IPS-NIHi7 (cell line): ENCODE measurements around the gene DNM2.

Source experiments
- DNase-seq: peaks from one replicate; pipeline ENCODE4 v3.0.0; 2012; ENCODE audit warnings: mixed read lengths; ENCODE audit errors: extremely low spot score

Gene DNM2

DNA sequence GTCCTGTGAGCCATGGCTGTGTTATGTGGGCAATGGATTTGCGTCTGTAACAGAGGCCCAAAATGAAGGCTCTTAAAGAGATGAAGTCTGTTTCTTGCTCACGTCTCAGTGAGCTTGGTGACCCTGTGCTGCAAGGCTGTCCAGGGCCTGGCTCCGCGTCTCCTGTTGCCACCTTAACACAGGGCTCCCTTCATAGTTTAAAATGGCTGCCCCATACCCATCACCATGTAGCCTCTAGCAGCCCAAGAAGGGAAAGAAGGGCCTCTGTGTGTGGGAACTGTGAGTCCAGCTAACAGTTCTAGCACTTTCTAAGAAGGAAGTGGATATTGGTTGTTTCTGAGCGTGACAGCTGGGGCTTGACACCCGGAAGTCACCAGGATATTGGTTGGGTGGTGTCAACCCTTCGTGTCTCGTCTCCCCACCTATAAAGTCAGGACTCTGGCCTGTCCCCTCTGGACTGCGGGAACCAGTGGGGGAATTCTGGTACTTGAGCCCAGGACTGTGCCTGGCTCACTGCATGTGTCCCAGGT lies 97.2 kb downstream of the DNM2 start:
- no peak for DNase-seq

DNA sequence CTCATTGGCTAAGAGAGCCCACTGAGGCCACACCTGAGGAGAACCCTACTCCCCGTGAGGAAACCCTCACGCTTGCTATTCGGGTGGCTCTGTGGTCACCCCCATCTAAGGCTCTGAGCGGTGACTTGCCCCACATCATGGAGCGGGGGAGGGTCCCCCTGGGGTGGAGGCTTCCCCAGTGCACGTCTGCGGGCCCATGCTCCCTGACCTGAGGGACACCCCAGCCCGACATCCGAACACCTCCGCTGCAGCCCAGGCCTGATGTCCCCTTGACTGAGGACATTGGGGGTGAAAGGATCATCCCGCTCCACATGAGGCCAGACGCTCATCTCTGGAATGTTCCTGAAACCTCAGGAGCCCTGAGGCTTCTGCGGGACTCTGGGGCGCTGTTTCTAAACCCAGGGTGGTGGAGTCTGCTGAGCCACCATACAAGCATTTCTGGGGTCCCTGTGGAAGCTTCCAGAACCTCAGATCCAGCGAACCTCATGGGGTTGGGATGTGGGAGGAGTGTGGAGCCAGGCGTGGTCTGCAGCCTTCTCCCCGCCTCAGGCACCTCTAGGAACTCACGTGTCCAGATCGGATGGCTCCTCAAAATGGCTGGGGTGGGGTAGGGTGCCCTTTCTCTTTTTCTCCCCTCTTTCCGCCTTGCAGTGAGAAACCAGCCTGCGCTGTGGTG lies 98.2 kb downstream of the DNM2 start:
- DNase-seq: no peak

DNA sequence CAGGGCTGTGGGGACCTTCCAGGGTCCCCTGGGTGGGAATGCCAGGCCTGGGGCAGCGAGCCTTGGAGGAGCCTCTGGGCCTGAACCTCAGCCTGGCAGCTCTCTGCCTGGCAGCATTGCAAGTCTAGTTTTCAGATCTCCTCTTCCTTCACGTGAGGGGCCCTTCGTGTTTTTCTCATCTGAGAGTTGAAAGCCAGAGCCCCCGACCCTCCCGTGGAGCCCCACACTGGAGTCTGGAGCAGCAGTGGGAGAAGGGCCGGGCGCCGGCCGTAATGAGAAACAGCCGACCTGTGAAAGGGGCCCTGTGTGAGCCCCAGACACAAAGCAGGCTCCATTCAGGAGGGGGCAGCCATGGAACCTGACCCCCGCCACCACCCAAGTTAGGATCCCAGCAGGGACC lies 98.8 kb downstream of the DNM2 start:
- no peak for DNase-seq

DNA sequence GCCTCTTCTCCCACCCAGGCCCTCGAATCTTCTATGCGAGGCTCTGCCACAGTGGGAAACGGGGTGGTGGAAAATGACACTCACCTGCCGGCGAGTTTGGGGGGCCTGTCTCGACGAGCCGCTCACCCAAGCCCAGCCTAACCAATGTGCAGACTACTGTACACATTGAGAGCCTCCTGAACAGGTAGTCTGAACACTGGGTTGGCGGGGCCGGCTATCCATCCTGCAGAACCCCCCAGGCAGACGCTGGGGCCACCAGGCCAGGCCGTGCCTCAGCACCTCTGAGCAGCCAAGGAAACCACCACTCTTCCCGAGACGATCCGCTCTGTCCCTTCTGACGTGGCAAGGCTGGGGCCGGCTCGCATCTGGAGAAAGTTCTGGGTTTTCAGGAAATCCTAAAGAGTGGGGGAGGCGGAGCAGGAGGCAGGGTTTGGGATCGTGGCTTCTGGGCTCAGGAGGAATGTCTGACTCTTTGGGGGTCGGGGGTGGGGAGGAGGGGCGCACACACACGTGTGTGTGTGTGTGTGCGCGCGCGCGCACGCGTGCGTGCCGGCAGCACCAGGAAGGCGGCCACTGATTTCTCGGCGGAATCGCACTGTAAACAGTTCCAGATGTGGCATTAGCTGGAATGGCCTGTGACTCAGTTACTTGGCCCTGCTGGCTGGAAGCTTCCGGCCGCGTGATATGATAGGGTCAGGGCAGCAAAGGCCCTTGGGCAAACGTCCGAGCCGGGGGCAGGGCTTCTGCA lies 99.6 kb downstream of the DNM2 start:
- no peak for DNase-seq

DNA sequence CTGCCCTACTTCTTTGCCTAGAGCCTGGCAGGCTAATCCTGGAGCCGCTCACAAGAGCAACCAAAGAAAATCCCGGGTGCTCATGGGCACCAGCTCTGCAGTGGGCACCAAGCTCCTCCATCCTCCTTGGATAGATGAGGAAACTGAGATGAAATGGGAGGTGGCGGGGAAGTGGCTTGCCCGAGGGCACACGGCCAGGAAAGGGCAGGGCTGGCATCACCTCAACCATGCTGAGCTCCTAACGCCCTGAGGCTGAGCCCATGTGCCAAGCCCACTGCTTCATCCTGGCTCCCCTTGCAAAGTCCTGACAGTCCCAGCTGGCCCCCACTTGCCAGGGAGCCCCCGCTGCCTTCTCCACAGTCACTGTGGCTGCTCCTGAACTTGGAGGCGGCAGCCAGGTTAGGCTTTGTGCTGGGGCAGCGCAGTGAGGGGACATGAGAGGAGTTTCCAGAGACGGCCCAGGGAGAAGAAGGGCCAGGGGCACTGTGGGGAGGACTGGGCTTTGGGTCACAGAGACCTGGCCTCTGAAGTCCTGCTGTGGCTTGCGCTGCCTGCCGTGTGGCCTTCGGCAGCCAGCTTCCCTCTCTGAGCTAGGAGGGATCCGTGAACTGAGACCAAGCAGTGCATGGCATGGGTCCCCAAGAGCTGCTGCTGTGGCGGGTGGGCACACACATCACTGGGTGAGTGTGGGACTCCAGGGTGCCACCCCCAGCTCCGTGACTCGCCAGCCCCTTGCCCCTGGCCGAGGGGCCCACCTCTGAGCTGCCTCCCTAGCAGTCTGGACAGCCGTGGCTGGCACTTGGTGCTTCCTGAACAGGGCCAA lies 100.6 kb downstream of the DNM2 start:
- no peak for DNase-seq

DNA sequence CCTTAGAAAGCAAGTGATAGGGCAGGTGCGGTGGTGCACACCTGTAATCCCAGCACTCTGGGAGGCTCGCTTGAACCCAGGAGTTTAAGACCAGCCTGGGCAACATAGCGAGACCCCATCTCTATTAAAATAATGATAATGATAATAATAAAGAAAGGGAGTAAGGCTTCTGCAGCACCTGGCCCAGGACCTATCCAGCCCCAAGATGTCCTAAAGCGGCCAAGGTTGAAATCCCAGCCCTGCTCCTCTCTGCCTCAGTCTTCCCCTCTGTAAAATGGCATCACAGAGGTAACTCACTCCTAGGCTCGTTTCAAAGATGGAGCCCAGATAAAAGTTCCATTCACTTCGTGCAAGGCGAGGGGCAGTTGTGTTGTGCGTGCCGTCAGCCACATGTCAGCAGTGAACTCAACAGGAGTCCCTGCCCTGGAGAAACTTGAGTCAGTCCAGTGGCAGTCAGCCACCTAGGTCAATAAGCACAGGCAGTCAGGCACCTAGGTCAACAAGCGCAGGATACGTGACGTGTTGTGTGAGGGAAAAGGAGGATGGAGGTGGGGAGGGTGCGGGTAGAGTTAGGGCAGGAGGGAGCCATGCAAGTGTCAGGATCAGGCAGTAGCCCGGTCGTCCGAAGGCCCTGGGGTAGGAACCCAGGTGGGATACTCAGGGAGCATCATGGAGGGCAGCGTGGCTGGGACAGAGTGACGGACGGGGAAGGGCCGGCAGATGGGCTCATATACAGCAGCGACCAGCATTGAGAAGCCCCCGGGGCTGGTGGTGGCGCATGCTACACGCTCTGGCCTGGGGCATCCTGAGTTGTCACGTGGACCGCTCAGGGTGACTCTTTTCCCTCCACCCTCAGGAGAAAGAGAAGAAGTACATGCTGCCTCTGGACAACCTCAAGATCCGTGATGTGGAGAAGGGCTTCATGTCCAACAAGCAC lies 101.5 kb downstream of the DNM2 start:
- no peak for DNase-seq

DNA sequence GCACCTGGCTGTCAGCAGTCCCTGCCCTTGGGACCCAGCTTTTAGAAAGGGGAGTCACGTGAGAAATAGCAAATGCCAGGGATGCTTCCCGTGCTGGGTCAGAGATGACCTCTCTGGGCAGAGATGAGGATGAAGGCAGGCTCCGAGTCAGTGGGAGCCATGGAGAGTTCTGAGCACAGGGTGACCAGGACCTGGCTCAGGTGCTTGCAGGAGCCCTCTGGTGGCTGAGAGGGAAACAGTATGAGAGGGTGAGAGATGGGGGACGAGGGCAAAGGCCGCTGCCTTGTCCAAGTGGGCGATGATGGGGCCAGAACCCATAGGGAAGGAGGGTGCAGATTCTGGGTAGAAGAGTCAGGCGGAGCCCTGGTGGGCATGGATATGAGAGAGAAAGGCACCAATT lies 102.3 kb downstream of the DNM2 start:
- DNase-seq: peak; percentile 52

DNA sequence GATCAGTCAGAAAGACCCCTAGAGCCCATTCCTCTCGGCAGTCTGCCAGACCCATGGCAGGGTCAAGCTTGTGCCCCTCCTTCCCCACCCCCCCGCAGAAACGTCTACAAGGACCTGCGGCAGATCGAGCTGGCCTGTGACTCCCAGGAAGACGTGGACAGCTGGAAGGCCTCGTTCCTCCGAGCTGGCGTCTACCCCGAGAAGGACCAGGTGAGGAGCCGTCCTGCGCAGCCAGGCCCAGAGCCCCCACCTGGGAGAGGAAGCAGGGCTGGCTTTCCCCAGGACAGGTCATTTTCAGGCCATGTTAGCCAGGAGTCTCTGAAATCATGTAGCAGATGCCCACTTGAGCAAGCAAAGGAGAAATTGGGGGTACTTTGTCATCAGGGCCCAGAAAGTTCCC lies 105.8 kb downstream of the DNM2 start:
- DNase-seq: no peak

DNA sequence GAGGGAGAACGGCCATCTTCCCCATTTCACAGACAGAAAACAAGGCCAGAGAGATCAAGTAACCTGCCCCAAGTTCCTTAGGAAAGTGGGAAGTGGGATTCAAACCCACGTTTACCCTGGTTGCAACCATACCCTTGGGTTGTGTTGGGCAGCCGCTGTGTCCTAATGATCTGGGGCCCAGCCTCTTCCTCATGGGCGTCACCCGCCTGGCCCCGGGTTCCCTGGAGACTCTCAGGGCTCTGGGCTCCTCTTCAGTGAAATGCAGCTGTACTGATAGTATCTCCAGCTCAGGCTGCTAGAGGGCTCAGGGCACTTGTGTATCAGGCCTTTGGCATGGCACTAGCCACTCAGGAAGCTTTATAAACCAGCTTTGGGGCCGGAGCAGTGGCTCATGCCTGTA lies 108.4 kb downstream of the DNM2 start:
- no peak for DNase-seq

DNA sequence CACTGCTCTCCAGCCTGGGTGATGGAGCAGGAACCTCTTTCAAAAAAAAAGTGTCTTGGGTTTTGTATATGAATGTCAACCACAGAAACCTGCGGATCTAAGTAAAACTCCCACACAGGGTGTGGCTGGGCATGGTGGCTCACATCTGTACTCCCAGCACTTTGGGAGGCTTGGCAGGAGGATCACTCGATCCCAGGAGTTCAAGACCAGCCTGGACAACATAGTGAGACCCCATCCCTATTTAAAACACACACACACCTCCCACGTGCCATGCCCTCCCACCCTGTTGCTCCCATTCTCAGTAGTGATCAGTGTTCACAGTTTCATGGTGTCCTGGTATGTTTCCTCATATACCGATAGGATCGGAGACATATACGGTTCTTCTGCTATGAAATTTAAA lies 109.0 kb downstream of the DNM2 start:
- DNase-seq: no peak

DNA sequence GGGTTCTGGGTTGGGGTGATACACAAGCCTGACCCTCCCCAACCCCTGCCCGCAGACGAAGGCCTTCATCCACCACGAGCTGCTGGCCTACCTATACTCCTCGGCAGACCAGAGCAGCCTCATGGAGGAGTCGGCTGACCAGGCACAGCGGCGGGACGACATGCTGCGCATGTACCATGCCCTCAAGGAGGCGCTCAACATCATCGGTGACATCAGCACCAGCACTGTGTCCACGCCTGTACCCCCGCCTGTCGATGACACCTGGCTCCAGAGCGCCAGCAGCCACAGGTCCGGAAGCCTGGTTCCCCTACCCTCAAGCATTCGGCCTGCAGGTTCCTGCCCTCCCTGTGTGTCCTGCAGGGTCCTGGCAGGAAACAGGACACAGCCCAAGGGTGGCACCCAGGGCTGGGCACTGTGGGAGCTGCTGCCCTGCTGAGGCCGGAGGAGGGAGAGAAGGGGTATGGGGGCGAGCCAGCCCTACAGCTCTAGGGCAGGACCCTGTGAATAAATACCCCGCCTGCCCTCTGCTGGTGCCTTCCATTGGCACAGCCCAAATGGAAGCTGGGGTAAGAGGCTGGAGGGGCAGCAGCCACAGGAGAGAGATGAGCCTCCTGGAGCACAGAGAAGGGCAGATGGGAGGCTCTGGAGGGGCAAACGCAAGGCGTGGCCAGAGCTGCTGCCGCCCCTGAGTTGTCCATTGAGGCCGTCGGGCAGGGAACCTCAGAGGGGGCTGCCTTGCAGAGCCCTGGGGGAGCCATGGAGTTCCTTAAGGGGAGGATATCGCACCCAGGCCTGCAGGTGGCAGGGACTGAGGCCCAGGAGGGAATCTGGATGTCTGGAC lies 111.3 kb downstream of the DNM2 start:
- no peak for DNase-seq

DNA sequence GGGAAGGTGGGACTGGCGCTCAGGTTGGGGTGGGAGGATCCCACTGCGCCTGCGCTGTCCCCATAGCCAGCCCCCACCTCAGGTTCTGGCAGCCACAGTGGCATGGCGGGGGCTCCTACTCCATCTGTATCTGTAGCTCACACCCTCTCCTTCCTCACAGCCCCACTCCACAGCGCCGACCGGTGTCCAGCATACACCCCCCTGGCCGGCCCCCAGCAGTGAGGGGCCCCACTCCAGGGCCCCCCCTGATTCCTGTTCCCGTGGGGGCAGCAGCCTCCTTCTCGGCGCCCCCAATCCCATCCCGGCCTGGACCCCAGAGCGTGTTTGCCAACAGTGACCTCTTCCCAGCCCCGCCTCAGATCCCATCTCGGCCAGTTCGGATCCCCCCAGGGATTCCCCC lies 112.1 kb downstream of the DNM2 start:
- DNase-seq: no peak

DNA sequence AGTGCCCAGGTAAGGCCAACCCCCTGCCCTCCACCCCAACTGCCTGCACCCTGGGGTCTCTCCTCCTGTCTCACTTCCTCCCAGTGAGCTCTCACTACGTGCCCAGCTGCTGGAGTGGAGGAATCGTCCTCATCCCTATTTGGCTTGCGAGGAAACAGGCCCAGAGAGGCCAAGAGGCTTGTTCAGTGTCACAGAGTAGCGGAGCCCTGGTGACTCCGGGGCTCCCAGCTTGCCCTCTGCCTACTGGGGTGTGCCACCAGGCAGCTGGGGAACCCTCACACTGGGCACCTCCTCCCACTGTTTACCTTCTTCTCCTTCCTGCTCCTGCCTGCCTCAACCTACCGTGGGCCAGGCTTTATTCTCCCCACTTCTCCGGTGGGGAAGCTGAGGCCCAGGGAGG lies 112.5 kb downstream of the DNM2 start:
- no peak for DNase-seq

DNA sequence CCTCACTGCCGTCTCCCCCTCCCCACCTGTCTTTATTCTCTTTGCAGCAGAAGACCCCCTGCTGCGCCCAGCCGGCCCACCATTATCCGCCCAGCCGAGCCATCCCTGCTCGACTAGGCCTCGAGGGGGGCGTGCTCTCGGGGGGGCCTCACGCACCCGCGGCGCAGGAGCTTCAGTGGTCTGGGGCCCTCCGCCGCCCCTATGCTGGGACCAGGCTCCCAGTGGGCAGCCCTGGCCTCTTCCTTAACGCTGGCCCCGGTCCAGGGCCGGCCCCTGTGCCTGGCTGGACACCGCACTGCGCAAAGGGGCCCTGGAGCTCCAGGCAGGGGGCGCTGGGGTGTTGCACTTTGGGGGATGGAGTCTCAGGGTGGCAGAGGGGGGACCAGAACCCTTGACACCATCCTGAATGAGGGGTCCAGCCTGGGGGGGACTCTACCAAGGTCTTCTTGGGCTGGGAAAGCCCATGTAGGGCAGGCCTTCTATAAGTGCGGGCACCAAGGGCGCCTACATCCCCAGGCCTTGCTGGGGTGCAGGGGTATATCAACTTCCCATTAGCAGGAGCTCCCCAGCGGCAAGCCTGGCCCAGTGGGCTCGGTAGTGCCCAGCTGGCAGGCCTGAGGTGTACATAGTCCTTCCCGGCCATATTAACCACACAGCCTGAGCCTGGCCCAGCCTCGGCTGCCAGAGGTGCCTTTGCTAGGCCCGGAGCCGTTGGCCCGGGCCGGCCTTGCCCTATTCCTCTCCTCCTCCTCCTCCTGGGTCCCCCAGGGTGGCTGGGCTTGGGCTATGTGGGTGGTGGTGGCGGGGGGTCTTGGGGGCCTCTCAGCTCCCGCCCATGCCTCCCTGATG lies 113.3 kb downstream of the DNM2 start:
- DNase-seq: no peak

DNA sequence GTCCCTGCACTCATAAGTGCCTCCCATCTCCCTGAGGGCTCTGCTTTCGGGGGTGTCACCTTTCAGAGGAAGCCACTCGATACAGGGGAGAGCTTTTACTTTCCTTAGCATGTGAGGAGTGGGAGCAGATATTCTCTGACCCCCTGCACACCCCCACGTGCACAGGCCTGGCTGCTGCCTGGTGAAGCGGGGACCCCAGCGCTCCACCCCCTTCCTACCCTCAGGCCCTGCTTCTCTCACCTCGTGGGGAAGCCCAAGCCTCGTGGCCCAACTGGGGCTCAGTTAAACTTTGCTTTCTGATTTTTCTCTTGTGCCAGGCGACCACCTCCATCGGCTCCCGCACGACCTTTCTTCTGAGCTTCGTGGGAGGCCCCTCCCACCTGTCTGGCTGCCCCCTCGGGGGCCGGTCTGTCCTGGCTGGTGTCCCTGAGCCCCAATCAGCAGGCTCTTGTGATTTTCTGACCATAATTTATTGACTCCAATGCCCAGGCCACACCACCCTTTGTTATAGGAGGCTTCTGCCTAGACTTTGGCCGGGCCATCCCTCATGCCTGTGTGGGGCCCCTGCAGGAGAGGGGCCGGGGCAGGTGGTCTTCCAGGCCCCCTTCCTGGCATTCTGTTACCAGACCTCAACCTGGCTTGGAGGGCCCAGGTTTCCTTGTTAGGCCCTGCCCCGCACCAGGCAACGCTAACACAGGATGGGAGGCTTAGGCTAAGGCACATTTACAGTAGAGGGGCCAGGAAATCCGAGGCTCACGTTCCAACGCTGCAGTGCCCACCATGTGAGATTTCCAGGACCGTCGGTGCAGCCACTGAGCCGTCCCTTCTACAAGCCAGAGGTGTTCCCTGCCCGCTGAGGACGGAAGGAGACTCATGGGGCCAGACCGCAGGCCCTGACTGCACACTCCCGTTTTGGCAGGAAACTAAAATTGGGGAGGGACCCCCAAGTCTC lies 114.4 kb downstream of the DNM2 start:
- no peak for DNase-seq

DNA sequence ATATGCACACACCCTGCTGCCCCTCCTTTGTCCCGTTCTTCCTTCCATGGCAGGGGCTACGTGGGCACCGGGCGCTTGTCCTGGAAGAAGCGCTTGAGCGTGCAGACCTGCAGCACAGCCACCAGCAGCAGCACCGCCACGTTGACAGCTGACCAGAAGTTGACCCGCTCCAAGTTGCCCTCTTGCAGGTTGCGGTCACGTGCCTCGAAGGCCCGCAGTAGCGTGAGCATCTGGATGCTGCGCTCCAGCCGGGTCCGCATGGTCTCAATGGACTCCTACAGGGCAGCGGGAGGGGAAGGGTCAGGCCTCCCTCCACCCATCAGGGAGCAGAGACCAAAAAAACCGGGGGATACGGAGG lies 115.0 kb downstream of the DNM2 start:
- no peak for DNase-seq

DNA sequence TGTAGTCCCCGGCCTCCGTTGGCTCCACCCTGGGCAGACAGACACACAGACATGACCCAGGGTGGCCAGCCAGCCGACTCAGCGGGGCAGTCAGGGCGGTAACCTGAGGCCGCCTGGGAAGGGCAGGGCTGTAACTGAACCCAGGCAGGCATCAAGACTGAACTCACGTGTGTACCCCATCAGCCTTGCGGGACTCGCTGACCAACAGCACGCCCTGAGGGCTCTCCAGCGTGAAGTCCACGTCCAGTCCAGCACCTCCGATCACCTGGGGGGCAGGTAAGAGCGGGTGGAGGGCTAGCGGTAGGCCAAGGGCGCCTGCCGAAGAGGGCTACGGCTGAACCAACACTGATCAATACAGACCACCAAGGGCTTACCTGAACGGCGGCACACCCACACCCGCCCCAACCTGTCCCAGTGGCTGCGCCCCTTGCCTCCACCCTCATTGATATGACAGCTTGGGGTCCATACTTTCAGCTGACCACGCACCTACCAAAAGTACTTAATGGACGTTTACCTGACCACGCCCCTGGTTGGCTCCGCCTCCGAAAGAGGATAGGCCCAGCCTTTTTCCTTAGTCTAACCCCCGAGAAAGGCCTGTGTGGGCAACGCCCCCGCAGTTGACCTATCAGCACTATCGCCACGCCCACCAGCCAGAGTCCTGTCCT lies 117.3 kb downstream of the DNM2 start:
- DNase-seq: no peak
